ENCODE data around the gene MAP4.

- TF ChIP-seq POLR2A (IDR thresholded peaks at IDR 0.05) (no peak), CTCF (IDR thresholded peaks at IDR 0.05) (no peak)
Measured at GRCh38 chr3:47980795-47981194, 35.4 kb downstream of the MAP4 start.

Measured in body of pancreas (tissue), 4 donors.